Measurements from ENCODE around the gene ZZZ3.

DNA sequence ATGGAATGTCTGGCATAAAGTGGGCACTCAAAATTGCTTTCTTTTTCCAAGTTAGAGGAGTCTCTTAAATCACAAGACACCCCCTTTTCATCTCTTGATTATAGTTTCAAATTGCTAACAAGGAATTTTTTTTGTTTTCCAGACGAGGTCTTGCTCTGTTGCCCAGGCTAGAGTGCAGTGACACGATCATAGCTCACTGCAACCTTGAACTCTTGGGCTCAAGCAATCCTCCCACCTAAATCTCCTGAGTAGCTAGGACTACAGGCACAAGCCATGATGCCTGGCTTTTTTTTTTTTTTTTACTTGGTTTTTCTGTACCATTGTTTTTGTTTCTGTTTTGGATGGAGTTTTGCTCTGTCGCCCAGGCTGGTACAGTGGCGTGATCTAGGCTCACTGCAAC lies 20.8 kb downstream of the ZZZ3 start:
- TF ChIP-seq CTCF (IDR thresholded peaks at IDR 0.05), result no peak
- TF ChIP-seq ZFX (IDR thresholded peaks at IDR 0.05; ENCODE audit: borderline replicate concordance), result no peak

Data from 22Rv1 (cell line).